OCI-LY3 (cell line): Measurements from ENCODE around the gene WTAP.

ENCODE experiments used
- CTCF ChIP-seq: fragments of 200-600, 300-600 bp; sonication (generic); IDR thresholded peaks from 2 replicates; pipeline ENCODE4 v1.5.1; 2014; ENCODE audit warnings: antibody characterized with exemption, low read length, low read depth
- EZH2phosphoT487 ChIP-seq: fragments of 200-600 bp; shearing (Covaris generic); IDR thresholded peaks from 2 replicates; pipeline ENCODE4 v1.6.1; 2018; ENCODE audit warnings: antibody characterized with exemption, mixed run types, low read depth

DNA sequence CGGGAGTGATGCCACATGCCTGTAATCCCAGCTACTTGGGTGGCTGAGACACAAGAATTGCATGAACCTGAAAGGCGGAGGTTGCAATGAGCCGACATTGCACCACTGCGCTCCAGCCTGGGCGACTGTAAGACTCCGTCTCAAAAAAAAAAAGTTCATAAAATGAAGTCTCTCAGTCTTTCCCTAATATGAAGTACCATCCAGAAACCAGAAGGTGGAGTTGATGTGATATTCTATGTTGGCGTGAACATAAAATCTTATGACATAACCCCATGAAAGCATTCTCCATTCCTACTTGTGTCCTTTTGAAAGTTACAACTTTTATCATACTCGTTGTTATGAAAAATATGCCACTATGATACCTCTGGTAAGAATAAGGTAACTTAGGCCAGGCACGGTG, 40.0 kb upstream of the WTAP start:
- TF ChIP-seq CTCF (no peak), EZH2phosphoT487 (no peak)
